ENCODE measurements around the gene GARIN5A.

GRCh38 chr19:50500060-50500752 lies 23.6 kb upstream of the GARIN5A start:
- no peak for TF ChIP-seq ATF4 (CRISPR knock-in tag; IDR thresholded peaks at IDR 0.05)
- TF ChIP-seq POLR2AphosphoS5 (IDR thresholded peaks at IDR 0.05; ENCODE audit: control insufficient read depth, insufficient read depth, low read depth, low read length), result peak; percentile 70
- TF ChIP-seq KLF10 (CRISPR knock-in tag; IDR thresholded peaks at IDR 0.05), result no peak
- peak; percentile 65 for TF ChIP-seq MAX (CRISPR knock-in tag; IDR thresholded peaks at IDR 0.05)
- TF ChIP-seq EZH2 (IDR thresholded peaks at IDR 0.05; ENCODE audit: borderline replicate concordance, low read depth, low read length), result no peak
- no peak for TF ChIP-seq FOXK2 (conservative IDR thresholded peaks at IDR 0.05 in 1 of 2, IDR thresholded peaks at IDR 0.05 in 1 of 2; ENCODE audit: low read depth in 2 of 2)
- TF ChIP-seq RNF2 (IDR thresholded peaks at IDR 0.05), result no peak
- TF ChIP-seq E2F5 (CRISPR knock-in tag; IDR thresholded peaks at IDR 0.05), result no peak
- TF ChIP-seq ARID3A (IDR thresholded peaks at IDR 0.05; ENCODE audit: borderline replicate concordance, low read depth, low read length), result no peak
- TF ChIP-seq ATF3 (IDR thresholded peaks at IDR 0.05), result no peak
- no peak for TF ChIP-seq ATF3 (CRISPR knock-in tag; conservative IDR thresholded peaks at IDR 0.05)
- TF ChIP-seq, protein P1, sequence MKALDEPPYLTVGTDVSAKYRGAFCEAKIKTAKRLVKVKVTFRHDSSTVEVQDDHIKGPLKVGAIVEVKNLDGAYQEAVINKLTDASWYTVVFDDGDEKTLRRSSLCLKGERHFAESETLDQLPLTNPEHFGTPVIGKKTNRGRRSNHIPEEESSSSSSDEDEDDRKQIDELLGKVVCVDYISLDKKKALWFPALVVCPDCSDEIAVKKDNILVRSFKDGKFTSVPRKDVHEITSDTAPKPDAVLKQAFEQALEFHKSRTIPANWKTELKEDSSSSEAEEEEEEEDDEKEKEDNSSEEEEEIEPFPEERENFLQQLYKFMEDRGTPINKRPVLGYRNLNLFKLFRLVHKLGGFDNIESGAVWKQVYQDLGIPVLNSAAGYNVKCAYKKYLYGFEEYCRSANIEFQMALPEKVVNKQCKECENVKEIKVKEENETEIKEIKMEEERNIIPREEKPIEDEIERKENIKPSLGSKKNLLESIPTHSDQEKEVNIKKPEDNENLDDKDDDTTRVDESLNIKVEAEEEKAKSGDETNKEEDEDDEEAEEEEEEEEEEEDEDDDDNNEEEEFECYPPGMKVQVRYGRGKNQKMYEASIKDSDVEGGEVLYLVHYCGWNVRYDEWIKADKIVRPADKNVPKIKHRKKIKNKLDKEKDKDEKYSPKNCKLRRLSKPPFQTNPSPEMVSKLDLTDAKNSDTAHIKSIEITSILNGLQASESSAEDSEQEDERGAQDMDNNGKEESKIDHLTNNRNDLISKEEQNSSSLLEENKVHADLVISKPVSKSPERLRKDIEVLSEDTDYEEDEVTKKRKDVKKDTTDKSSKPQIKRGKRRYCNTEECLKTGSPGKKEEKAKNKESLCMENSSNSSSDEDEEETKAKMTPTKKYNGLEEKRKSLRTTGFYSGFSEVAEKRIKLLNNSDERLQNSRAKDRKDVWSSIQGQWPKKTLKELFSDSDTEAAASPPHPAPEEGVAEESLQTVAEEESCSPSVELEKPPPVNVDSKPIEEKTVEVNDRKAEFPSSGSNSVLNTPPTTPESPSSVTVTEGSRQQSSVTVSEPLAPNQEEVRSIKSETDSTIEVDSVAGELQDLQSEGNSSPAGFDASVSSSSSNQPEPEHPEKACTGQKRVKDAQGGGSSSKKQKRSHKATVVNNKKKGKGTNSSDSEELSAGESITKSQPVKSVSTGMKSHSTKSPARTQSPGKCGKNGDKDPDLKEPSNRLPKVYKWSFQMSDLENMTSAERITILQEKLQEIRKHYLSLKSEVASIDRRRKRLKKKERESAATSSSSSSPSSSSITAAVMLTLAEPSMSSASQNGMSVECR (CRISPR knock-in tag; IDR thresholded peaks at IDR 0.05), result no peak
